GM23248 (cell line): Measurements from ENCODE around the gene OLFML2B. TPM values are rescaled to one million over a fixed set of nuclear protein-coding genes. Genes with fewer than 3 reads are reported as not detected.
"Not testable (repeated sequence)": the region's sequence is repeated elsewhere in the genome, so short reads cannot be mapped to it uniquely, and the experiment has no call there.

Experiments
- DNase-seq: peaks from one replicate; pipeline ENCODE4 v3.0.0-alpha.2; 2015
- H2AFZ ChIP-seq: fragments of 200-600 bp; sonication (generic); 2 replicates; pipeline ENCODE4 v1.6.1; 2016; ENCODE audit warnings: antibody characterized with exemption
- H3F3A ChIP-seq: fragments of 200-600 bp; sonication (generic); 2 replicates; pipeline ENCODE4 v1.6.1; 2016; ENCODE audit warnings: mild to moderate bottlenecking, antibody characterized with exemption, mixed run types; ENCODE audit not compliant: insufficient read depth
- H3K27ac ChIP-seq: fragments of 200-600 bp; sonication (generic); 2 replicates; pipeline ENCODE4 v1.5.1; 2016; ENCODE audit warnings: mild to moderate bottlenecking
- H3K27me3 ChIP-seq: fragments of 200-600 bp; sonication (generic); replicated peaks from 2 replicates; pipeline ENCODE4 v1.6.1; 2016; ENCODE audit warnings: mild to moderate bottlenecking; ENCODE audit not compliant: insufficient read depth
- H3K36me3 ChIP-seq: fragments of 200-600 bp; sonication (generic); 2 replicates; pipeline ENCODE4 v1.6.1; 2016; ENCODE audit warnings: low read depth, mild to moderate bottlenecking
- H3K4me1 ChIP-seq: fragments of 200-600 bp; sonication (generic); 2 replicates; pipeline ENCODE4 v1.6.1; 2016; ENCODE audit warnings: mild to moderate bottlenecking; ENCODE audit not compliant: insufficient read depth
- H3K4me2 ChIP-seq: fragments of 200-600 bp; sonication (generic); one replicate; pipeline ENCODE4 v1.6.1; 2016; ENCODE audit warnings: mild to moderate bottlenecking; ENCODE audit not compliant: unreplicated experiment
- H3K4me3 ChIP-seq: fragments of 200-600 bp; sonication (generic); 2 replicates; pipeline ENCODE4 v1.5.1; 2016; ENCODE audit warnings: mild to moderate bottlenecking
- H3K79me2 ChIP-seq: fragments of 200-600 bp; sonication (generic); 2 replicates; pipeline ENCODE4 v1.6.1; 2016; ENCODE audit warnings: mild to moderate bottlenecking; ENCODE audit not compliant: insufficient read depth
- H3K9ac ChIP-seq: fragments of 200-600 bp; sonication (generic); 2 replicates; pipeline ENCODE4 v1.6.1; 2016; ENCODE audit warnings: mild to moderate bottlenecking
- H3K9me2 ChIP-seq: fragments of 200-600 bp; sonication (generic); 2 replicates; pipeline ENCODE4 v1.6.1; 2016; ENCODE audit warnings: mixed run types, mild to moderate bottlenecking, moderate library complexity; ENCODE audit not compliant: insufficient read depth
- H3K9me3 ChIP-seq: fragments of 200-600 bp; sonication (generic); one replicate; pipeline ENCODE4 v1.6.1; 2017; ENCODE audit warnings: low read depth
- H4K20me1 ChIP-seq: fragments of 200-600 bp; sonication (generic); 2 replicates; pipeline ENCODE4 v1.6.0; 2016; ENCODE audit not compliant: insufficient read depth
- EZH2 ChIP-seq: fragments of 200-600 bp; sonication (generic); IDR thresholded peaks from 2 replicates; pipeline ENCODE4 v1.6.1; 2018; ENCODE audit warnings: antibody characterized with exemption, mild to moderate bottlenecking; ENCODE audit not compliant: insufficient read depth, poor library complexity, severe bottlenecking
- EZH2phosphoT487 ChIP-seq: fragments of 200-600 bp; sonication (generic); IDR thresholded peaks from 2 replicates; pipeline ENCODE4 v1.6.1; 2018; ENCODE audit warnings: antibody characterized with exemption, moderate library complexity, mild to moderate bottlenecking, low read depth; ENCODE audit not compliant: insufficient read depth
- WGBS, 2 experiments: methylation state at CpG; one replicate each; pipeline ENCODE4 v1.1.6; 2015 to 2017; ENCODE audit warnings: low lambda C conversion rate in 2 of 2, low coverage in 1 of 2; ENCODE audit errors: missing lambda C conversion rate in 2 of 2; 5-methylcytosine and 5-hydroxymethylcytosine counted together
- in situ Hi-C: fragments of 300-500 bp; cut with MboI; formaldehyde crosslinking; loops from 2 replicates; pipeline ENCODE4 v1.15.0; 2020
- polyA plus RNA-seq: library from polyadenylated mRNA; unstranded; fragments of >200 nt; fragmentation: Nextera tagmentation; extraction: Ambion mirVana; gene quantifications from 2 replicates; pipeline ENCODE4 v1.2.1, GENCODE V29; 2016
- total RNA-seq: library from RNA; depleted of rRNA; stranded (reverse); fragments of >200 nt; shearing (Covaris generic); gene quantifications from 2 replicates; pipeline ENCODE4 v1.2.3, GENCODE V29; 2014

The OLFML2B gene
- total and polyA plus RNA-seq, 2 experiments from 2014 or later: 0.98 to 1.1 TPM

- Histone ChIP-seq H3K9ac (no peak overlapping the region), H3F3A (0 out of 2 replicates have a peak, but pooled peaks cover 9% of the 10 kb centered on the region), H3K9me2 (no peaks in the 10 kb centered on the region), H4K20me1 (no peaks in the 10 kb centered on the region), H2AFZ (no peak overlapping the region), H3K4me2 (no peak overlapping the region), H3K36me3 (no peaks in the 10 kb centered on the region), H3K27me3 (peaks cover 5% of the 10 kb centered on the region; the same call in 1 of the 2 replicates), H3K9me3 (no peaks in the 10 kb centered on the region), H3K27ac (no peak overlapping the region), H3K4me1 (peaks cover 11% of the 10 kb centered on the region; the same call in 1 of the 2 replicates), H3K79me2 (no peaks in the 10 kb centered on the region), H3K4me3 (no peak overlapping the region)
- in situ Hi-C loops: no loop called here
- TF ChIP-seq EZH2 (no peak), EZH2phosphoT487 (no peak)
- 96 to 98% methylated on average over 4 of the region's 4 CpGs for WGBS, 2 experiments
- no peak for DNase-seq
Observed at GRCh38 chr1:162018418-162018817, 5.3 kb downstream of the OLFML2B start.

- H3F3A ChIP-seq, H3K27ac ChIP-seq, H3K4me3 ChIP-seq, H3K4me2 ChIP-seq, H3K9ac ChIP-seq, H3K79me2 ChIP-seq, H3K27me3 ChIP-seq, H4K20me1 ChIP-seq, H3K9me2 ChIP-seq, DNase-seq, in situ Hi-C loops, H2AFZ ChIP-seq, H3K36me3 ChIP-seq, H3K9me3 ChIP-seq: not testable (repeated sequence)
- H3K4me1 ChIP-seq: peaks cover 11% of the 10 kb centered on the region; the same call in 1 of the 2 replicates
Observed at GRCh38 chr1:162017791-162018190, 5.9 kb downstream of the OLFML2B start.

- H3K27ac ChIP-seq: no peak overlapping the region
- H3K9me3 ChIP-seq: no peaks in the 10 kb centered on the region
- H2AFZ ChIP-seq: no peak overlapping the region
- H4K20me1 ChIP-seq: no peaks in the 10 kb centered on the region
- WGBS, 2 experiments: 60 to 66% methylated on average over 2 of the region's 2 CpGs
- H3K27me3 ChIP-seq: no peaks in the 10 kb centered on the region
- no peaks in the 10 kb centered on the region for H3K9me2 ChIP-seq
- H3K4me2 ChIP-seq: no peak overlapping the region
- TF ChIP-seq EZH2 (no peak), EZH2phosphoT487 (no peak)
- H3K36me3 ChIP-seq: no peaks in the 10 kb centered on the region
- H3K79me2 ChIP-seq: no peaks in the 10 kb centered on the region
- peaks cover 11% of the 10 kb centered on the region; the same call in 1 of the 2 replicates for H3K4me1 ChIP-seq
- H3F3A ChIP-seq: 0 out of 2 replicates have a peak, but pooled peaks cover 9% of the 10 kb centered on the region
- in situ Hi-C loops: no loop called here
- H3K4me3 ChIP-seq: no peak overlapping the region
- peak; percentile 28 for DNase-seq
- H3K9ac ChIP-seq: no peak overlapping the region
Observed at GRCh38 chr1:162016631-162017030, 7.0 kb downstream of the OLFML2B start.

GRCh38 chr1:162015196-162015595 is 8.5 kb downstream of the OLFML2B start:
- no peak overlapping the region for H3K27ac ChIP-seq
- H2AFZ ChIP-seq: no peak overlapping the region
- in situ Hi-C loops: no loop called here
- no peaks in the 10 kb centered on the region for H3K27me3 ChIP-seq
- WGBS, 2 experiments: 79 to 87% methylated on average over 3 of the region's 3 CpGs
- no peak overlapping the region for H3K4me2 ChIP-seq
- DNase-seq: no peak
- H3K79me2 ChIP-seq: no peaks in the 10 kb centered on the region
- peaks cover 11% of the 10 kb centered on the region; the same call in 1 of the 2 replicates for H3K4me1 ChIP-seq
- no peaks in the 10 kb centered on the region for H3K9me2 ChIP-seq
- no peak overlapping the region for H3K9ac ChIP-seq
- no peaks in the 10 kb centered on the region for H3K36me3 ChIP-seq
- 0 out of 2 replicates have a peak, but pooled peaks cover 9% of the 10 kb centered on the region for H3F3A ChIP-seq
- TF ChIP-seq EZH2 (no peak), EZH2phosphoT487 (no peak)
- H3K4me3 ChIP-seq: no peak overlapping the region
- H3K9me3 ChIP-seq: no peaks in the 10 kb centered on the region
- no peaks in the 10 kb centered on the region for H4K20me1 ChIP-seq

GRCh38 chr1:162014202-162014601 is 9.5 kb downstream of the OLFML2B start:
- no peak overlapping the region for H3K9ac ChIP-seq
- H3K4me3 ChIP-seq: no peak overlapping the region
- TF ChIP-seq EZH2phosphoT487 (no peak), EZH2 (no peak)
- no peaks in the 10 kb centered on the region for H3K36me3 ChIP-seq
- peaks cover 9% of the 10 kb centered on the region; the same call in 1 of the 2 replicates for H3K4me1 ChIP-seq
- in situ Hi-C loops: no loop called here
- H3K9me2 ChIP-seq: no peaks in the 10 kb centered on the region
- no peak overlapping the region for H3K27ac ChIP-seq
- H3K27me3 ChIP-seq: no peaks in the 10 kb centered on the region
- no peak for DNase-seq
- H3F3A ChIP-seq: 0 out of 2 replicates have a peak, but pooled peaks cover 9% of the 10 kb centered on the region
- H3K4me2 ChIP-seq: no peak overlapping the region
- no peaks in the 10 kb centered on the region for H3K9me3 ChIP-seq
- no peaks in the 10 kb centered on the region for H4K20me1 ChIP-seq
- no peak overlapping the region for H2AFZ ChIP-seq
- 62 to 64% methylated on average over 2 of the region's 2 CpGs for WGBS, 2 experiments
- no peaks in the 10 kb centered on the region for H3K79me2 ChIP-seq
